ENCODE results near the gene GALM.

The GALM gene

GRCh38 chr2:38722271-38723061 is 56.6 kb downstream of the GALM start:
- POLR2A ChIA-PET, result no interaction called here
- Histone ChIP-seq H3K4me3 (ENCODE audit: low read depth, low read length) (no peak overlapping the region), H3K36me3 (ENCODE audit: control insufficient read depth in 2 of 2, insufficient read depth in 1 of 2, low read length in 2 of 2) (peaks cover 0 to 5% of the 10 kb centered on the region in 2 experiments; a peak in 2 of 3 replicates), H3K4me1 (ENCODE audit: control insufficient read depth, insufficient read depth, low read length) (no peaks in the 10 kb centered on the region), H3K27ac (ENCODE audit: extremely low read depth, low read depth, low read length) (no peak overlapping the region), H3K9me3 (ENCODE audit: control insufficient read depth, insufficient read depth, low read depth, low read length) (no peaks in the 10 kb centered on the region)
- CTCF ChIA-PET, result interaction anchor here (0.6 to 1.3 kb wide), 5 partner anchors 9 to 187 kb away, joined by 3 to 8 read pairs (median 5); no protein-coding TSS in a partner anchor
- TF ChIP-seq PBX3 (CRISPR knock-in tag; IDR thresholded peaks at IDR 0.05) (no peak), ZNF202 (tag by site-specific recombination; IDR thresholded peaks at IDR 0.05; ENCODE audit: borderline replicate concordance) (no peak), ZNF555 (tag by site-specific recombination; conservative IDR thresholded peaks at IDR 0.05) (no peak), ZNF148 (tag by site-specific recombination; IDR thresholded peaks at IDR 0.05; ENCODE audit: borderline replicate concordance) (no peak), ZNF2 (tag by site-specific recombination; IDR thresholded peaks at IDR 0.05) (no peak), ZNF777 (tag by site-specific recombination; IDR thresholded peaks at IDR 0.05; ENCODE audit: borderline replicate concordance) (no peak), ZNF621 (tag by site-specific recombination; IDR thresholded peaks at IDR 0.05) (no peak), GLI2 (tag by site-specific recombination; IDR thresholded peaks at IDR 0.05; ENCODE audit: borderline replicate concordance, low read depth) (no peak)

GRCh38 chr2:38723173-38723572 is 57.3 kb downstream of the GALM start:
- TF ChIP-seq ZNF654 (tag by site-specific recombination; IDR thresholded peaks at IDR 0.05; ENCODE audit: low read depth), result no peak
- TF ChIP-seq ZNF132 (tag by site-specific recombination; IDR thresholded peaks at IDR 0.05; ENCODE audit: borderline replicate concordance), result no peak
- TF ChIP-seq ZNF513 (tag by site-specific recombination; IDR thresholded peaks at IDR 0.05), result no peak
- no peak for TF ChIP-seq ZNF16 (tag by site-specific recombination; IDR thresholded peaks at IDR 0.05; ENCODE audit: low read depth)
- TF ChIP-seq ZXDB (tag by site-specific recombination; IDR thresholded peaks at IDR 0.05), result no peak
- no peak for TF ChIP-seq KLF7 (tag by site-specific recombination; IDR thresholded peaks at IDR 0.05; ENCODE audit: borderline replicate concordance)
- no peak for TF ChIP-seq ZBTB17 (tag by site-specific recombination; IDR thresholded peaks at IDR 0.05)
- no peak for TF ChIP-seq ZNF660 (tag by site-specific recombination; IDR thresholded peaks at IDR 0.05)
- TF ChIP-seq ZNF362 (tag by site-specific recombination; IDR thresholded peaks at IDR 0.05), result no peak
- TF ChIP-seq ZNF391 (tag by site-specific recombination; IDR thresholded peaks at IDR 0.05; ENCODE audit: borderline replicate concordance, low read depth), result no peak
- no peak for TF ChIP-seq PATZ1 (tag by site-specific recombination; IDR thresholded peaks at IDR 0.05)
- ChIA-PET CTCF (interaction anchor here (0.6 to 3.2 kb wide), 6 partner anchors 10 to 187 kb away, joined by 3 to 25 read pairs (median 5); no protein-coding TSS in a partner anchor), POLR2A (interaction anchor here (1.2 kb wide), 1 partner anchor 28 kb away, joined by 8 read pairs; the partner anchor contains the start of gene SRSF7)
- H3K36me3 ChIP-seq (ENCODE audit: control insufficient read depth in 2 of 2, insufficient read depth in 1 of 2, low read length in 2 of 2), result peaks cover 0 to 5% of the 10 kb centered on the region in 2 experiments; a peak in 2 of 3 replicates
- no peak overlapping the region for H3K4me3 ChIP-seq (ENCODE audit: low read depth, low read length)
- H3K27ac ChIP-seq (ENCODE audit: extremely low read depth, low read depth, low read length), result no peak overlapping the region
- no peaks in the 10 kb centered on the region for H3K9me3 ChIP-seq (ENCODE audit: control insufficient read depth, insufficient read depth, low read depth, low read length)
- H3K4me1 ChIP-seq (ENCODE audit: control insufficient read depth, insufficient read depth, low read length), result no peaks in the 10 kb centered on the region
